GM18519 (cell line): ENCODE measurements around the gene ARHGAP12.

Source experiments
- ATAC-seq: cut with Tn5 transposase; IDR thresholded peaks from one replicate; pipeline ENCODE4 v1.9.1; 2021; ENCODE audit warnings: mild to moderate bottlenecking, moderate library complexity; ENCODE audit not compliant: unreplicated experiment, low FRiP score

ARHGAP12 gene

GRCh38 chr10:31832261-31832660 lies 96.4 kb downstream of the ARHGAP12 start:
- no peak for ATAC-seq

GRCh38 chr10:31830887-31831286 lies 97.7 kb downstream of the ARHGAP12 start:
- no peak for ATAC-seq

- no peak for ATAC-seq
Measured at GRCh38 chr10:31829776-31830175, 98.9 kb downstream of the ARHGAP12 start.

- no peak for ATAC-seq
Measured at GRCh38 chr10:31823358-31823757, 105.3 kb downstream of the ARHGAP12 start.

GRCh38 chr10:31822616-31823318 lies 105.9 kb downstream of the ARHGAP12 start:
- no peak for ATAC-seq

- no peak for ATAC-seq
Measured at GRCh38 chr10:31822150-31822549, 106.5 kb downstream of the ARHGAP12 start.

GRCh38 chr10:31820778-31821369 lies 107.8 kb downstream of the ARHGAP12 start:
- ATAC-seq, result no peak

- ATAC-seq, result no peak
Measured at GRCh38 chr10:31820096-31820495, 108.5 kb downstream of the ARHGAP12 start.

- no peak for ATAC-seq
Measured at GRCh38 chr10:31819391-31819820, 109.2 kb downstream of the ARHGAP12 start.

- ATAC-seq, result no peak
Measured at GRCh38 chr10:31816318-31816717, 112.3 kb downstream of the ARHGAP12 start.

- no peak for ATAC-seq
Measured at GRCh38 chr10:31808258-31809218, 120.1 kb downstream of the ARHGAP12 start.

GRCh38 chr10:31804352-31804810 lies 124.2 kb downstream of the ARHGAP12 start:
- ATAC-seq, result no peak

- ATAC-seq, result no peak
Measured at GRCh38 chr10:31803606-31804351, 124.9 kb downstream of the ARHGAP12 start.

- ATAC-seq, result no peak
Measured at GRCh38 chr10:31799181-31799580, 129.4 kb downstream of the ARHGAP12 start.

GRCh38 chr10:31792745-31793144 lies 135.9 kb downstream of the ARHGAP12 start:
- no peak for ATAC-seq

- ATAC-seq, result no peak
Measured at GRCh38 chr10:31789555-31789954, 139.1 kb downstream of the ARHGAP12 start.

- ATAC-seq, result no peak
Measured at GRCh38 chr10:31782701-31783100, 145.9 kb downstream of the ARHGAP12 start.

- no peak for ATAC-seq
Measured at GRCh38 chr10:31780717-31781116, 147.9 kb downstream of the ARHGAP12 start.

- ATAC-seq, result no peak
Measured at GRCh38 chr10:31778627-31779026, 150.0 kb downstream of the ARHGAP12 start.

GRCh38 chr10:31776159-31776558 lies 152.5 kb downstream of the ARHGAP12 start:
- no peak for ATAC-seq
